GM12878 (cell line): Measurements from ENCODE around the gene TOX2. TPM values are rescaled to one million over a fixed set of nuclear protein-coding genes. Genes with fewer than 3 reads are reported as not detected.

ENCODE experiments used
- ATAC-seq: fragments of 200-7000 bp; cut with Tn5 transposase; 3 replicates; pipeline ENCODE4 v1.9.1; 2020; ENCODE audit warnings: mild to moderate bottlenecking, moderate library complexity
- BruUV-seq: library from RNA; stranded (reverse); fragments of 400-500 nt; replicated peaks from 2 replicates; lab custom pipeline; 2021; lab: Mats Ljungman, UMichigan
- CTCF ChIA-PET: fragments of 300-600 bp; sonication (Branson Sonifier 250); formaldehyde crosslinking; extraction: SDS; loops from one replicate; lab custom pipeline; 2021; ENCODE audit warnings: inconsistent platforms; lab: Yijun Ruan, JAX
- POLR2A ChIA-PET: fragments of 350-600 bp; formaldehyde crosslinking; extraction: SDS; loops from one replicate; lab custom pipeline; 2021; ENCODE audit warnings: inconsistent platforms; lab: Charles Lee
- RAD21 ChIA-PET: fragments of 300-600 bp; sonication (Branson Sonifier 250); formaldehyde crosslinking; loops from one replicate; lab custom pipeline; 2023; ENCODE audit warnings: antibody characterized with exemption; ENCODE audit not compliant: unreplicated experiment; lab: Charles Lee
- SMC1A ChIA-PET: fragments of 300-600 bp; sonication (Branson Sonifier 250); formaldehyde crosslinking; loops from one replicate; lab custom pipeline; 2023; ENCODE audit not compliant: unreplicated experiment, uncharacterized antibody; lab: Charles Lee
- DNase-seq: peaks from one replicate; pipeline ENCODE4 v3.0.0-alpha.2; 2011; ENCODE audit warnings: low read depth, low spot score
- FAIRE-seq: peaks from 3 replicates; lab custom pipeline; 2011; peaks lifted over from hg19 to GRCh38; lab: Jason Lieb, UNC
- H2AFZ ChIP-seq: 2 replicates; pipeline ENCODE4 v1.6.0; 2011; ENCODE audit warnings: low read depth, low read length, control low read depth; ENCODE audit not compliant: control insufficient read depth
- H3K27ac ChIP-seq: 2 replicates; pipeline ENCODE4 v1.5.1; 2011; ENCODE audit warnings: control low read depth; ENCODE audit not compliant: control insufficient read depth, insufficient read depth
- H3K27me3 ChIP-seq, 2 experiments: replicated peaks in 1 of 2; 2 replicates each; pipeline versions ENCODE4 v1.6.0 to v1.6.1; 2011; ENCODE audit warnings: low read length in 1 of 2; ENCODE audit not compliant: control insufficient read depth in 2 of 2, insufficient read depth in 2 of 2
- H3K36me3 ChIP-seq, 2 experiments: 2 replicates each; pipeline ENCODE4 v1.5.1; 2011; ENCODE audit warnings: low read length in 1 of 2; ENCODE audit not compliant: control insufficient read depth in 2 of 2, insufficient read depth in 2 of 2
- H3K4me1 ChIP-seq: 2 replicates; pipeline ENCODE4 v1.6.1; 2011; ENCODE audit warnings: mild to moderate bottlenecking, low read length, moderate library complexity, mixed read lengths; ENCODE audit not compliant: control insufficient read depth, insufficient read depth
- H3K4me2 ChIP-seq: 2 replicates; pipeline ENCODE4 v1.6.0; 2011; ENCODE audit warnings: control low read depth; ENCODE audit not compliant: control insufficient read depth, insufficient read depth
- H3K4me3 ChIP-seq: fragments of 200-600 bp; sonication (generic); 2 replicates; pipeline ENCODE4 v1.5.1; 2016
- H3K79me2 ChIP-seq: 2 replicates; pipeline ENCODE4 v1.6.0; 2011; ENCODE audit warnings: low read length; ENCODE audit not compliant: control insufficient read depth, insufficient read depth
- H3K9ac ChIP-seq: 2 replicates; pipeline ENCODE4 v1.8.0; 2011; ENCODE audit warnings: low read length, control low read depth, mixed read lengths; ENCODE audit not compliant: control insufficient read depth, insufficient read depth
- H3K9me3 ChIP-seq: replicated peaks from 3 replicates; pipeline ENCODE4 v1.5.1; 2011; ENCODE audit warnings: mild to moderate bottlenecking, low read length; ENCODE audit not compliant: control insufficient read depth, insufficient read depth
- H4K20me1 ChIP-seq: 2 replicates; pipeline ENCODE4 v1.6.0; 2011; ENCODE audit not compliant: control insufficient read depth, insufficient read depth
- ZBTB40 ChIP-seq: fragments of 450-650 bp; IDR thresholded peaks from 2 replicates; pipeline ENCODE4 v1.6.1; 2016; ENCODE audit warnings: mild to moderate bottlenecking, moderate library complexity, borderline replicate concordance
- WGBS: methylation state at CpG from one replicate; pipeline ENCODE4 v1.1.6; 2016; ENCODE audit warnings: low lambda C conversion rate; ENCODE audit not compliant: insufficient replicate concordance, insufficient coverage; ENCODE audit errors: missing lambda C conversion rate; 5-methylcytosine and 5-hydroxymethylcytosine counted together
- in situ Hi-C: fragments of 300-500 bp; cut with MboI; formaldehyde crosslinking; loops from 9 replicates; pipeline ENCODE4 v1.14.3; 2018; ENCODE audit warnings: mixed read lengths
- intact Hi-C: fragments of 100-400 bp; cut with micrococcal nuclease; formaldehyde crosslinking; loops from one replicate; pipeline ENCODE4 v1.14.2; 2022; ENCODE audit not compliant: unreplicated experiment
- polyA plus RNA-seq, 11 experiments: library from polyadenylated mRNA; depleted of rRNA in 4 of 11; unstranded in 6 of 11; stranded (reverse) in 5 of 11; fragments of >200 nt; fragmentation: Nextera tagmentation in 4 of 11; fragmentation: Illumina TruSeq in 1 of 11; extraction: Ambion mirVana in 4 of 11; extraction: Trizol in 1 of 11; gene quantifications; 1 replicate in 1 of 11; 2 replicates in 10 of 11; pipeline versions ENCODE4 v1.2.1 to v1.2.3, GENCODE V29; 2011 to 2016; ENCODE audit warnings: inconsistent platforms in 2 of 11, missing spikeins in 2 of 11, low read depth in 1 of 11
- total RNA-seq, 4 experiments: library from RNA; depleted of rRNA in 3 of 4; stranded (reverse); fragments of >200 nt in 3 of 4; fragmentation: Illumina TruSeq in 1 of 4; extraction: Trizol in 1 of 4; gene quantifications; 2 replicates each; pipeline versions ENCODE4 v1.2.1 to v1.2.3, GENCODE V29; 2013 to 2021

The TOX2 gene
- total and polyA plus RNA-seq, 10 of the 15 experiments (the other 5 are each of a cell fraction or from before 2014, with no cell fraction given), result 2.6 to 40.5 (median 7.9) TPM

- SMC1A ChIA-PET, result interaction anchor here (1.7 to 2.7 kb wide), 3 partner anchors 73 to 195 kb away, joined by 6 to 51 read pairs (median 13); partner anchors contain the start of gene FITM2
- POLR2A ChIA-PET, result no interaction called here
- RAD21 ChIA-PET, result interaction anchor here (0.7 to 2.2 kb wide), 10 partner anchors 9 to 269 kb away, joined by 3 to 69 read pairs (median 4); partner anchors contain the start of gene FITM2
These were observed 201.4 kb downstream of the TOX2 start for GRCh38 chr20:44115762-44116644.

More at GRCh38 chr20:44115762-44116644, 201.4 kb downstream of the TOX2 start:
- H3K4me3 ChIP-seq, result no peak overlapping the region
- FAIRE-seq (no peak), DNase-seq (no peak), ATAC-seq (no peak)
- H3K79me2 ChIP-seq, result no peaks in the 10 kb centered on the region
- in situ Hi-C loops, result loop anchor here (5.0 kb wide), 1 partner anchor 71 kb away; the partner anchor contains the start of gene JPH2
- CTCF ChIA-PET, result interaction anchor here (0.5 to 9.3 kb wide), 27 partner anchors 7 to 667 kb away, joined by 3 to 196 read pairs (median 4); partner anchors contain the start of gene FITM2
- no peak overlapping the region for H3K4me2 ChIP-seq
- no peak overlapping the region for H3K9ac ChIP-seq
- H3K36me3 ChIP-seq, result no peaks in the 10 kb centered on the region
- peaks cover 0 to 2% of the 10 kb centered on the region in 2 experiments; a peak in 2 of 4 replicates for H3K27me3 ChIP-seq
- no peaks in the 10 kb centered on the region for H3K4me1 ChIP-seq
- H3K9me3 ChIP-seq, result no peaks in the 10 kb centered on the region
- no peak overlapping the region for H3K27ac ChIP-seq
- H2AFZ ChIP-seq, result no peak overlapping the region
- no peak for TF ChIP-seq ZBTB40
- intact Hi-C loops, result loop anchor here (1.0 kb wide), 1 partner anchor 74 kb away; no protein-coding TSS in a partner anchor
- no TSS peak for BruUV-seq
- H4K20me1 ChIP-seq, result no peaks in the 10 kb centered on the region
- WGBS, result 47% methylated on average over 52 of the region's 76 CpGs
